HG02885 (cell line): Measurements from ENCODE around the gene LIPI.
"Not testable (repeated sequence)": the region's sequence is repeated elsewhere in the genome, so short reads cannot be mapped to it uniquely, and the experiment has no call there.

Source experiments
- ATAC-seq: cut with Tn5 transposase; IDR thresholded peaks from one replicate; pipeline ENCODE4 v1.9.1; 2021; ENCODE audit warnings: mild to moderate bottlenecking; ENCODE audit not compliant: unreplicated experiment, poor library complexity

The LIPI gene

GRCh38 chr21:14076143-14076806, 134.5 kb downstream of the LIPI start:
- no peak for ATAC-seq

- no peak for ATAC-seq
Measured at GRCh38 chr21:14075346-14076142, 135.2 kb downstream of the LIPI start.

GRCh38 chr21:14074177-14074576, 136.6 kb downstream of the LIPI start:
- ATAC-seq: no peak

GRCh38 chr21:14073615-14074014, 137.1 kb downstream of the LIPI start:
- ATAC-seq: no peak

GRCh38 chr21:14072761-14073535, 137.8 kb downstream of the LIPI start:
- no peak for ATAC-seq

- no peak for ATAC-seq
Measured at GRCh38 chr21:14071902-14072734, 138.6 kb downstream of the LIPI start.

- ATAC-seq: no peak
Measured at GRCh38 chr21:14070968-14071367, 139.8 kb downstream of the LIPI start.

- ATAC-seq: no peak
Measured at GRCh38 chr21:14070049-14070893, 140.5 kb downstream of the LIPI start.

GRCh38 chr21:14064296-14064645, 146.5 kb downstream of the LIPI start:
- ATAC-seq: no peak

GRCh38 chr21:14063620-14064295, 147.0 kb downstream of the LIPI start:
- ATAC-seq: not testable (repeated sequence)

- ATAC-seq: not testable (repeated sequence)
Measured at GRCh38 chr21:14062684-14063083, 148.1 kb downstream of the LIPI start.

- not testable (repeated sequence) for ATAC-seq
Measured at GRCh38 chr21:14061820-14062219, 148.9 kb downstream of the LIPI start.

- not testable (repeated sequence) for ATAC-seq
Measured at GRCh38 chr21:14058995-14059627, 151.6 kb downstream of the LIPI start.
